Measurements from ENCODE around the gene FETUB. TPM values are rescaled to one million over a fixed set of nuclear protein-coding genes. Genes with fewer than 3 reads are reported as not detected.

The FETUB gene
- total and polyA plus RNA-seq, 2 of the 4 experiments (the other 2 are of a cell fraction) = not detected

- Histone ChIP-seq H3K18ac (ENCODE audit: low read depth, low read length) (no peak overlapping the region), H3K27me3 (ENCODE audit: control insufficient read depth, insufficient read depth, low read length) (peaks cover 9% of the 10 kb centered on the region), H2AK9ac (replicated peaks; ENCODE audit: low read depth, low read length, poor library complexity) (peak overlapping the region; percentile 61), H3K56ac (ENCODE audit: extremely low read depth, insufficient read depth, low read length) (no peak overlapping the region), H2AFZ (replicated peaks; ENCODE audit: low read length, poor library complexity) (no peak overlapping the region), H3K36me3 (ENCODE audit: control insufficient read depth, insufficient read depth, low read length) (no peaks in the 10 kb centered on the region), H3K4me2 (ENCODE audit: low read depth, low read length) (no peak overlapping the region), H2BK120ac (ENCODE audit: low read depth, low read length) (no peak overlapping the region), H3K9me1 (ENCODE audit: insufficient read depth, low read length) (no peaks in the 10 kb centered on the region), H2BK5ac (ENCODE audit: low read depth, low read length, poor library complexity, severe bottlenecking) (no peak overlapping the region), H2BK20ac (ENCODE audit: low read depth, low read length) (no peak overlapping the region), H3K4ac (ENCODE audit: low read depth, low read length) (no peak overlapping the region), H3K23ac (ENCODE audit: low read depth, low read length) (no peak overlapping the region), H4K8ac (ENCODE audit: low read depth in 2 of 2, low read length in 2 of 2) (no peak overlapping the region), H3K27ac (ENCODE audit: insufficient read depth, low read length) (no peak overlapping the region), H3K9ac (ENCODE audit: low read depth, low read length) (no peak overlapping the region), H3K4me1 (ENCODE audit: control insufficient read depth, insufficient read depth, low read length) (no peaks in the 10 kb centered on the region), H3K9me3 (ENCODE audit: control insufficient read depth, insufficient read depth, low read length) (no peaks in the 10 kb centered on the region), H4K20me1 (ENCODE audit: insufficient read depth, low read length) (no peaks in the 10 kb centered on the region), H3K79me1 (ENCODE audit: low read depth in 1 of 2, low read length in 2 of 2) (no peaks in the 10 kb centered on the region), H3K4me3 (ENCODE audit: insufficient read depth, low read depth, low read length) (no peak overlapping the region), H2BK15ac (ENCODE audit: low read depth, low read length) (no peak overlapping the region), H4K5ac (ENCODE audit: low read depth, low read length) (no peak overlapping the region), H2AK5ac (ENCODE audit: low read depth, low read length) (no peak overlapping the region), H3K14ac (replicated peaks; ENCODE audit: low read depth, low read length) (no peak overlapping the region), H4K91ac (ENCODE audit: insufficient read depth, low read depth, low read length) (no peak overlapping the region)
- in situ Hi-C loops (cut with MboI; ENCODE audit: low sequenced_read_pairs) = no loop called here
- no peak for TF ChIP-seq CHD1 (IDR thresholded peaks at IDR 0.05; ENCODE audit: low read depth, low read length)
- TF ChIP-seq RFX5 (IDR thresholded peaks at IDR 0.05; ENCODE audit: low read depth, low read length) = no peak
- no peak for TF ChIP-seq POLR2A (IDR thresholded peaks at IDR 0.05; ENCODE audit: low read depth, low read length)
- TF ChIP-seq CEBPB (IDR thresholded peaks at IDR 0.05; ENCODE audit: low read depth, low read length) = no peak
- no peak for TF ChIP-seq MXI1 (IDR thresholded peaks at IDR 0.05; ENCODE audit: borderline replicate concordance, low read depth, low read length)
- no peak for TF ChIP-seq MAFK (IDR thresholded peaks at IDR 0.05; ENCODE audit: low read depth, low read length)
- TF ChIP-seq USF2 (IDR thresholded peaks at IDR 0.05; ENCODE audit: low read depth, low read length) = no peak
- TF ChIP-seq RCOR1 (IDR thresholded peaks at IDR 0.05; ENCODE audit: insufficient replicate concordance, low read length) = no peak
- no peak for TF ChIP-seq MAZ (IDR thresholded peaks at IDR 0.05; ENCODE audit: borderline replicate concordance, low read depth, low read length)
- no peak for TF ChIP-seq BHLHE40 (IDR thresholded peaks at IDR 0.05; ENCODE audit: low read depth, low read length)
- TF ChIP-seq SMC3 (IDR thresholded peaks at IDR 0.05; ENCODE audit: low read depth, low read length) = no peak
- no peak for TF ChIP-seq NFE2L2 (IDR thresholded peaks at IDR 0.05; ENCODE audit: low read depth, low read length)
- TF ChIP-seq, protein P1, sequence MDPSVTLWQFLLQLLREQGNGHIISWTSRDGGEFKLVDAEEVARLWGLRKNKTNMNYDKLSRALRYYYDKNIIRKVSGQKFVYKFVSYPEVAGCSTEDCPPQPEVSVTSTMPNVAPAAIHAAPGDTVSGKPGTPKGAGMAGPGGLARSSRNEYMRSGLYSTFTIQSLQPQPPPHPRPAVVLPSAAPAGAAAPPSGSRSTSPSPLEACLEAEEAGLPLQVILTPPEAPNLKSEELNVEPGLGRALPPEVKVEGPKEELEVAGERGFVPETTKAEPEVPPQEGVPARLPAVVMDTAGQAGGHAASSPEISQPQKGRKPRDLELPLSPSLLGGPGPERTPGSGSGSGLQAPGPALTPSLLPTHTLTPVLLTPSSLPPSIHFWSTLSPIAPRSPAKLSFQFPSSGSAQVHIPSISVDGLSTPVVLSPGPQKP (IDR thresholded peaks at IDR 0.05; ENCODE audit: borderline replicate concordance, low read depth, low read length) = no peak
- TF ChIP-seq RAD21 (IDR thresholded peaks at IDR 0.05; ENCODE audit: low read length) = no peak
- no peak for TF ChIP-seq FOS (IDR thresholded peaks at IDR 0.05; ENCODE audit: low read depth, low read length)
- TF ChIP-seq, protein P2, sequence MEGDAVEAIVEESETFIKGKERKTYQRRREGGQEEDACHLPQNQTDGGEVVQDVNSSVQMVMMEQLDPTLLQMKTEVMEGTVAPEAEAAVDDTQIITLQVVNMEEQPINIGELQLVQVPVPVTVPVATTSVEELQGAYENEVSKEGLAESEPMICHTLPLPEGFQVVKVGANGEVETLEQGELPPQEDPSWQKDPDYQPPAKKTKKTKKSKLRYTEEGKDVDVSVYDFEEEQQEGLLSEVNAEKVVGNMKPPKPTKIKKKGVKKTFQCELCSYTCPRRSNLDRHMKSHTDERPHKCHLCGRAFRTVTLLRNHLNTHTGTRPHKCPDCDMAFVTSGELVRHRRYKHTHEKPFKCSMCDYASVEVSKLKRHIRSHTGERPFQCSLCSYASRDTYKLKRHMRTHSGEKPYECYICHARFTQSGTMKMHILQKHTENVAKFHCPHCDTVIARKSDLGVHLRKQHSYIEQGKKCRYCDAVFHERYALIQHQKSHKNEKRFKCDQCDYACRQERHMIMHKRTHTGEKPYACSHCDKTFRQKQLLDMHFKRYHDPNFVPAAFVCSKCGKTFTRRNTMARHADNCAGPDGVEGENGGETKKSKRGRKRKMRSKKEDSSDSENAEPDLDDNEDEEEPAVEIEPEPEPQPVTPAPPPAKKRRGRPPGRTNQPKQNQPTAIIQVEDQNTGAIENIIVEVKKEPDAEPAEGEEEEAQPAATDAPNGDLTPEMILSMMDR (conservative IDR thresholded peaks at IDR 0.05; ENCODE audit: low read depth, low read length) = no peak
- no peak for DNase-seq
- CTCF ChIA-PET = no interaction called here
- dilution Hi-C loops (cut with HindIII; ENCODE audit: low sequenced_read_pairs, unreplicated experiment) = no loop called here
- POLR2A ChIA-PET (ENCODE audit: unreplicated experiment) = no interaction called here
- BruUV-seq (replicated peaks) = no TSS peak
- ATAC-seq (ENCODE audit: low read depth) = no peak
- intact Hi-C loops (cut with micrococcal nuclease) = no loop called here
These were observed 38.4 kb downstream of the FETUB start for GRCh38 chr3:186678604-186679003.

Measured in IMR-90 (cell line).